Transverse colon (tissue), 3 donors: ENCODE measurements around the gene MAL.

Source experiments
- EP300 ChIP-seq: sonication (generic); formaldehyde crosslinking; IDR thresholded peaks from one replicate; pipeline ENCODE4 v1.6.1; 2017; ENCODE audit warnings: antibody characterized with exemption, low read depth
- TF ChIP-seq, protein P1 (sequence below), 5 experiments: fragments of 200-600 bp in 3 of 5; fragments of 450-650 bp in 2 of 5; sonication (generic) in 3 of 5; IDR thresholded peaks; 1 replicate in 2 of 5; 2 replicates in 3 of 5; pipeline ENCODE4 v1.5.1; 2016 to 2017; ENCODE audit warnings: antibody characterized with exemption in 5 of 5, inconsistent platforms in 3 of 5, mild to moderate bottlenecking in 2 of 5, moderate library complexity in 1 of 5

DNA sequence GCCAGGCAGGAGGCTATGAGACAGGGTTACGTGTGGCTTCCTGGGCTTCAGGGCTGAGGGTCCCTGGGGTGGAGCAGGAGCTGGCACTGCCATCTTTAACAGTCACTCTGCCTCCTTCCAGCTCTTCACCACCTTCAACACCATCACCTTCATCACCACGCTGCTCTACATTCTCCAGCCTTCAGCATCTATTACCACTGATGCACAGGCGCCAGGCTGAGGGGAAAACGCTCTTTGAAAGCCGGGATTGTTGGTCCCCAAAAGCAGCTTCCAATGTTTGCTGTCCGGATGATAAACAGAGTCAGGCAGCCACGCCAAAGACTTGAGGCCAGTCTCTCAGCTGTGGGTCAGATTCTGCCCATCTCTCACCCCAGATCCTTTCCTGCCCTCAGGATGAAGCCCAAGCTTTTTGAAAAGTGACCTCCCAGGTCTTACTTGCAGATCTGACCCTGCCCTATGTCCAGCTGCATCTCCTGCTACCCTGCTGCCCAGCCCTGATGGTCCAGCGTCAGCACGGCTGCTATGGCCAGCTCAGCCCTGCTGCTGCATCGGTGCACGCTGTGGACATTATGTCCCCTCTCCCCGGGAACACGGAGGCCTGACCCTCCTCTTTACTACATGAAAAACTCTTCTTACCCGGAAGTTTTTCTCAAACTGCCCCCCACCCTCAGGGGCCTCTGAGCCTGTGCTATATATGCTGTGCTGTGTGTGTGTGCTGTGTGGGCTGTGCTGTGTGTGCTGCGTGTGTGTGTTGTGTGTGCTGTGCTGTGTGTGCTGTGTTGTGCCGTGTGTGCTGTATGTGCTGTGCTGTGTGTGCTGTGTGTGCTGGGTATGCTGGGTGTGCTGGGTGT is 31.2 kb upstream of the MAL start:
- TF ChIP-seq, protein P1, sequence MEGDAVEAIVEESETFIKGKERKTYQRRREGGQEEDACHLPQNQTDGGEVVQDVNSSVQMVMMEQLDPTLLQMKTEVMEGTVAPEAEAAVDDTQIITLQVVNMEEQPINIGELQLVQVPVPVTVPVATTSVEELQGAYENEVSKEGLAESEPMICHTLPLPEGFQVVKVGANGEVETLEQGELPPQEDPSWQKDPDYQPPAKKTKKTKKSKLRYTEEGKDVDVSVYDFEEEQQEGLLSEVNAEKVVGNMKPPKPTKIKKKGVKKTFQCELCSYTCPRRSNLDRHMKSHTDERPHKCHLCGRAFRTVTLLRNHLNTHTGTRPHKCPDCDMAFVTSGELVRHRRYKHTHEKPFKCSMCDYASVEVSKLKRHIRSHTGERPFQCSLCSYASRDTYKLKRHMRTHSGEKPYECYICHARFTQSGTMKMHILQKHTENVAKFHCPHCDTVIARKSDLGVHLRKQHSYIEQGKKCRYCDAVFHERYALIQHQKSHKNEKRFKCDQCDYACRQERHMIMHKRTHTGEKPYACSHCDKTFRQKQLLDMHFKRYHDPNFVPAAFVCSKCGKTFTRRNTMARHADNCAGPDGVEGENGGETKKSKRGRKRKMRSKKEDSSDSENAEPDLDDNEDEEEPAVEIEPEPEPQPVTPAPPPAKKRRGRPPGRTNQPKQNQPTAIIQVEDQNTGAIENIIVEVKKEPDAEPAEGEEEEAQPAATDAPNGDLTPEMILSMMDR (IDR thresholded peaks at IDR 0.05), result no peak
- TF ChIP-seq EP300, result no peak
